Measurements from ENCODE around the gene EIF4A3. TPM values are rescaled to one million over a fixed set of nuclear protein-coding genes. Genes with fewer than 3 reads are reported as not detected.
A peak's percentile ranks its signal among the peaks of the same experiment; 100 is the strongest.

EIF4A3 gene
- 83.6 and 86.8 TPM in 2 replicates for total RNA-seq
- long read RNA-seq, transcript EIF4A3-201 (12 exons, 1,734 nt): major isoform, 428 of 442 reads
- long read RNA-seq, partial matches to known transcripts: 0 of 442 reads
- long read RNA-seq, other reads (novel, unspliced or antisense): 14 of 442 reads

GRCh38 chr17:80147035-80147822 lies at the start of gene EIF4A3:
TSS of gene EIF4A3 (minus strand) at chr17:80147128. CDS start at chr17:80146961, 167 bp downstream.
- Mint-ChIP-seq H3K4me3 (ENCODE audit: low read depth) (peak within 1 kb of the TSS; percentile 97), H3K4me1 (ENCODE audit: low read depth) (peaks cover 12% of the 10 kb centered on the region), H3K36me3 (ENCODE audit: insufficient read depth) (peaks cover 3% of the 10 kb centered on the region), H3K9me3 (ENCODE audit: low read depth) (no peaks in the 10 kb centered on the region), H3K27me3 (no peaks in the 10 kb centered on the region), H3K27ac (peak within 1 kb of the TSS; percentile 99)
- no peak for TF ChIP-seq CTCF (IDR thresholded peaks at IDR 0.05; ENCODE audit: unreplicated experiment)
- peak; percentile 90 for DNase-seq (ENCODE audit: low spot score, unreplicated experiment)

- Mint-ChIP-seq H3K27ac (no peak overlapping the region), H3K36me3 (ENCODE audit: insufficient read depth) (no peaks in the 10 kb centered on the region), H3K4me1 (ENCODE audit: low read depth) (peaks cover 1% of the 10 kb centered on the region), H3K27me3 (peaks cover 14% of the 10 kb centered on the region), H3K4me3 (ENCODE audit: low read depth) (no peak overlapping the region), H3K9me3 (ENCODE audit: low read depth) (no peaks in the 10 kb centered on the region)
- DNase-seq (ENCODE audit: low spot score, unreplicated experiment): no peak
- TF ChIP-seq CTCF (IDR thresholded peaks at IDR 0.05; ENCODE audit: unreplicated experiment): no peak
These were observed 49.7 kb upstream of the EIF4A3 start for GRCh38 chr17:80196652-80197051.

DNA sequence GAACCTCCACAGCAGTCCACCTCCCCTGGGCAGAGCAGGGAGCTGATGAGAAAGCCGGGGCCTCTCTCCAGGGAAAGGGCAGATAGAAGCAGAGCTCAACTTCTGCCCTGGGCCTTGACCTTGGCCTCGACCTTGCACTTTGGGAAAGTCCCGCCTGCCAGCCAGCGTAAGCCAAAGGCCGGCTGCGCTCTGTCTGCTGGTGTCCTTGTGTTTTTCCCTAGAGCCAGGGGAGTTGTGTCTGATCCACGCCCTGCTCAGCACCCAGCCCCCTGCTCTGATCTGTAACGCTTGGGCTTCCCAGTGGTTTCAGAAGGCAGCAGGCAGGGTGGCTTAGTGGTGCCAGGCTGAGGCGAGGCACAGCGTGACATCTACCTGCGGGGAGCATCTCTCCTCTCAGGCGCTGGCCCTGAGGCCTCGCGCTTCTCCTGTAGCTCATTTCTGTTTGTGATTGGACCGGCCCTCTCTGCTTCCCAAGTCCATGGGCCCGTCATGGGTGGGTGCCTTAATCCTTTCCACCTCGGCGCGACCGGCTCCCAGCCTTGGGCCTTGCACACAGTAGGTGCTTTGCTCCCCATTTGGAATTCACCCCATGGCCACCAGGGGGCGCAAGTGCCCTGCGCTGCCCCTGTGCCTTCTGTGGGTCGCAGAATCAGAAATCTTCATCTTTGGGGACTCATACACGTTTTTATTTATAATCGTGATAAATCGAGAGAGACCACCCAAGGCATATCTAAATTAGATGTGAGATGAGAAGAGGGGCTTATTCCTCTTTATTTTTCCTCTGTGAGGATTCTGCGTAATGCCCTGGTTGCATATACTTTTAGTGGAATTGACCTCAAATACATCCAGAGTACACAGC lies 49.0 kb upstream of the EIF4A3 start:
- Mint-ChIP-seq H3K27ac (peak overlapping the region; percentile 22), H3K4me1 (ENCODE audit: low read depth) (peaks cover 1% of the 10 kb centered on the region), H3K36me3 (ENCODE audit: insufficient read depth) (no peaks in the 10 kb centered on the region), H3K9me3 (ENCODE audit: low read depth) (no peaks in the 10 kb centered on the region), H3K27me3 (peaks cover 16% of the 10 kb centered on the region), H3K4me3 (ENCODE audit: low read depth) (no peak overlapping the region)
- no peak for DNase-seq (ENCODE audit: low spot score, unreplicated experiment)
- peak; percentile 87 for TF ChIP-seq CTCF (IDR thresholded peaks at IDR 0.05; ENCODE audit: unreplicated experiment)

DNA sequence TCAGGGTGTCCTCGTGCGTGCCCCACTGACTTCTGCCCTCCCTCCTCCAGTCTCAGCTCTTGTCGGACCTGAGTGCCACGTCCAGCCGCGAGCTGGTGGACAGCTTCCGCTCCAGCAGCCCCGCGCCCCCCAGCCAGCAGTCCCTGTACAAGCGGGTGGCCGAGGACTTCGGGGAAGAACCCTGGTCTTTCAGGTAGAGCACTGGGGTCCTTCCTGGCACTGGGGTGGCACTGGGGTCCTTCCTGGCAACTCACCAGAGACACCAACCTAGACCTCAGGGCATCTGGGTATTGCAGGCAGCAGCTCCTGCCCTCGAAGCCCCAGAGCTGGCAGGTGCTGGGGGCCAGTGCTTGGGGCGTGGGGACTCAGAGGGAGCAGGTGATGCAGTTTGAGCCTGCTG lies 48.2 kb upstream of the EIF4A3 start:
- Mint-ChIP-seq H3K4me1 (ENCODE audit: low read depth) (peaks cover 1% of the 10 kb centered on the region), H3K27ac (no peak overlapping the region), H3K4me3 (ENCODE audit: low read depth) (no peak overlapping the region), H3K36me3 (ENCODE audit: insufficient read depth) (no peaks in the 10 kb centered on the region), H3K9me3 (ENCODE audit: low read depth) (no peaks in the 10 kb centered on the region), H3K27me3 (peaks cover 17% of the 10 kb centered on the region)
- no peak for TF ChIP-seq CTCF (IDR thresholded peaks at IDR 0.05; ENCODE audit: unreplicated experiment)
- DNase-seq (ENCODE audit: low spot score, unreplicated experiment): no peak

All from progenitor cell of endocrine pancreas (in vitro differentiated cells).